HCT116 (cell line): ENCODE measurements around the gene FAM98C. TPM values are rescaled to one million over a fixed set of nuclear protein-coding genes. Genes with fewer than 3 reads are reported as not detected.

Experiments used
- ATAC-seq: fragments of 200-7000 bp; cut with Tn5 transposase; 2 replicates; pipeline ENCODE4 v1.9.1; 2020; ENCODE audit warnings: mild to moderate bottlenecking, moderate library complexity
- BruUV-seq: library from RNA; stranded (reverse); fragments of 400-500 nt; replicated peaks from 2 replicates; lab custom pipeline; 2021; lab: Mats Ljungman, UMichigan
- CTCF ChIA-PET: fragments of 300-600 bp; sonication (Branson Sonifier 250); formaldehyde crosslinking; loops from one replicate; lab custom pipeline; 2021; ENCODE audit warnings: antibody characterized with exemption; lab: Charles Lee
- POLR2A ChIA-PET: fragments of 300-600, 350-600 bp; sonication (Branson Sonifier 250); formaldehyde crosslinking; loops from one replicate; lab custom pipeline; 2021; ENCODE audit warnings: antibody characterized with exemption; lab: Charles Lee
- RAD21 ChIA-PET, 2 experiments: fragments of 300-600 bp; sonication (Branson Sonifier 250); formaldehyde crosslinking; loops; one replicate each; lab custom pipeline; 2023; ENCODE audit warnings: low total read pairs in 2 of 2; ENCODE audit not compliant: uncharacterized antibody in 2 of 2, unreplicated experiment in 2 of 2, low non-redundant PET in 1 of 2; lab: Charles Lee
- DNase-seq: peaks from one replicate; pipeline ENCODE4 v3.0.0-alpha.2; 2010; ENCODE audit warnings: low read depth, low spot score
- H2AFZ ChIP-seq: fragments of 200-600 bp; shearing (Covaris generic), sonication (generic); 2 replicates; pipeline ENCODE4 v1.6.1; 2017; ENCODE audit warnings: low read depth, mixed run types, mixed read lengths, antibody characterized with exemption, low read length; ENCODE audit not compliant: poor library complexity, severe bottlenecking
- H3K27ac ChIP-seq: 2 replicates; pipeline ENCODE4 v1.5.1; 2012; ENCODE audit warnings: low read depth, low read length
- H3K27me3 ChIP-seq: fragments of 200-600 bp; sonication (generic); 2 replicates; pipeline ENCODE4 v1.6.1; 2016; ENCODE audit warnings: mixed run types, low read length, mixed read lengths; ENCODE audit not compliant: insufficient read depth
- H3K36me3 ChIP-seq, 2 experiments: fragments of 200-500 bp in 1 of 2; fragments of 200-600 bp in 1 of 2; sonication (Bioruptor generic) in 1 of 2; sonication (generic) in 1 of 2; 2 replicates each; pipeline versions ENCODE4 v1.5.1 to v1.6.1; 2014 to 2016; ENCODE audit warnings: low read length in 2 of 2, inconsistent platforms in 1 of 2, mixed read lengths in 1 of 2, mixed run types in 1 of 2; ENCODE audit not compliant: insufficient read depth in 2 of 2, control insufficient read depth in 1 of 2
- H3K4me1 ChIP-seq, 2 experiments: fragments of 200-600 bp in 1 of 2; sonication (generic) in 1 of 2; 2 replicates each; pipeline versions ENCODE4 v1.5.1 to v1.6.1; 2012 to 2017; ENCODE audit warnings: low read length in 2 of 2, inconsistent platforms in 1 of 2, mild to moderate bottlenecking in 1 of 2, mixed read lengths in 1 of 2, mixed run types in 1 of 2, moderate library complexity in 1 of 2; ENCODE audit not compliant: insufficient read depth in 2 of 2, control insufficient read depth in 1 of 2
- H3K4me2 ChIP-seq: fragments of 200-600 bp; sonication (generic); 2 replicates; pipeline ENCODE4 v1.6.1; 2017; ENCODE audit warnings: mixed run types, low read length, mixed read lengths
- H3K4me3 ChIP-seq, 2 experiments: fragments of 200-600 bp in 1 of 2; sonication (generic) in 1 of 2; replicated peaks in 1 of 2; 2 replicates each; pipeline ENCODE4 v1.5.1; 2011 to 2016; ENCODE audit warnings: low read length in 2 of 2, control low read depth in 1 of 2, low read depth in 1 of 2, mild to moderate bottlenecking in 1 of 2, mixed read lengths in 1 of 2, mixed run types in 1 of 2
- H3K79me2 ChIP-seq: fragments of 200-600 bp; sonication (generic); 2 replicates; pipeline ENCODE4 v1.6.1; 2017; ENCODE audit warnings: mild to moderate bottlenecking, mixed run types, low read length, moderate library complexity, mixed read lengths; ENCODE audit not compliant: insufficient read depth
- H3K9ac ChIP-seq: fragments of 200-600 bp; sonication (generic); 2 replicates; pipeline ENCODE4 v1.6.1; 2016; ENCODE audit warnings: low read length, mixed read lengths
- H3K9me2 ChIP-seq: fragments of 200-600 bp; sonication (generic), shearing (Covaris generic); 2 replicates; pipeline ENCODE4 v1.6.1; 2017; ENCODE audit warnings: mixed run types, mild to moderate bottlenecking, moderate library complexity; ENCODE audit not compliant: insufficient read depth
- H3K9me3 ChIP-seq, 2 experiments: fragments of 200-500 bp in 1 of 2; fragments of 200-600 bp in 1 of 2; sonication (Bioruptor generic) in 1 of 2; sonication (generic) in 1 of 2; 2 replicates each; pipeline ENCODE4 v1.6.1; 2014 to 2017; ENCODE audit warnings: low read length in 2 of 2, mixed read lengths in 2 of 2, inconsistent platforms in 1 of 2, low read depth in 1 of 2, mild to moderate bottlenecking in 1 of 2, mixed run types in 1 of 2, moderate library complexity in 1 of 2; ENCODE audit not compliant: control insufficient read depth in 1 of 2, insufficient read depth in 1 of 2
- H4K20me1 ChIP-seq: fragments of 200-600 bp; sonication (generic), shearing (Covaris generic); 2 replicates; pipeline ENCODE4 v1.6.1; 2017; ENCODE audit warnings: mixed run types, mild to moderate bottlenecking, moderate library complexity; ENCODE audit not compliant: insufficient read depth
- CBX3 ChIP-seq: IDR thresholded peaks from 2 replicates; pipeline ENCODE4 v1.6.1; 2012; ENCODE audit warnings: low read depth
- CEBPB ChIP-seq: IDR thresholded peaks from 2 replicates; pipeline ENCODE4 v1.6.1; 2012; ENCODE audit warnings: low read depth
- CTCF ChIP-seq, 3 experiments: fragments of 200-600 bp in 1 of 3; sonication (generic) in 1 of 3; IDR thresholded peaks in 2 of 3; conservative IDR thresholded peaks in 1 of 3; 2 replicates each; pipeline ENCODE4 v1.5.1; 2012 to 2017; ENCODE audit warnings: low read depth in 2 of 3, low read length in 2 of 3, antibody characterized with exemption in 1 of 3, borderline replicate concordance in 1 of 3, control low read depth in 1 of 3, mild to moderate bottlenecking in 1 of 3, mixed read lengths in 1 of 3, mixed run types in 1 of 3, moderate library complexity in 1 of 3; ENCODE audit not compliant: insufficient read depth in 1 of 3
- EZH2 ChIP-seq: fragments of 200-600 bp; sonication (generic); IDR thresholded peaks from 2 replicates; pipeline ENCODE4 v1.6.1; 2017; ENCODE audit warnings: antibody characterized with exemption, mixed run types
- EZH2phosphoT487 ChIP-seq: fragments of 200-600 bp; IDR thresholded peaks from 2 replicates; pipeline ENCODE4 v1.6.1; 2018; ENCODE audit warnings: antibody characterized with exemption, borderline replicate concordance
- FOSL1 ChIP-seq: IDR thresholded peaks from 2 replicates; pipeline ENCODE4 v1.6.1; 2012; ENCODE audit warnings: low read depth
- JUND ChIP-seq: IDR thresholded peaks from 2 replicates; pipeline ENCODE4 v1.6.1; 2012
- POLR2A ChIP-seq: IDR thresholded peaks from 2 replicates; pipeline ENCODE4 v1.7.0; 2011; ENCODE audit warnings: borderline replicate concordance; ENCODE audit not compliant: insufficient read depth, insufficient read length; ENCODE audit errors: extremely low read depth
- POLR2AphosphoS5 ChIP-seq: IDR thresholded peaks from 2 replicates; pipeline ENCODE4 v1.6.1; 2011; ENCODE audit warnings: mild to moderate bottlenecking, low read depth, low read length, moderate library complexity
- SIN3A ChIP-seq: IDR thresholded peaks from 2 replicates; pipeline ENCODE4 v1.6.1; 2012; ENCODE audit warnings: low read depth
- SRF ChIP-seq: IDR thresholded peaks from 2 replicates; pipeline ENCODE4 v1.6.1; 2012; ENCODE audit warnings: low read depth
- TCF7L2 ChIP-seq: IDR thresholded peaks from 2 replicates; pipeline ENCODE4 v1.7.0; 2011; ENCODE audit warnings: borderline replicate concordance, inconsistent platforms; ENCODE audit not compliant: insufficient read depth, insufficient read length; ENCODE audit errors: extremely low read depth
- YY1 ChIP-seq: IDR thresholded peaks from 2 replicates; pipeline ENCODE4 v1.6.1; 2011; ENCODE audit warnings: low read length, low read depth, moderate library complexity, mild to moderate bottlenecking; ENCODE audit not compliant: insufficient replicate concordance; ENCODE audit errors: extremely low read depth
- ZBTB33 ChIP-seq: IDR thresholded peaks from 2 replicates; pipeline ENCODE4 v1.6.1; 2011; ENCODE audit warnings: mild to moderate bottlenecking, low read length, moderate library complexity; ENCODE audit not compliant: insufficient replicate concordance; ENCODE audit errors: extremely low read depth
- ZFX ChIP-seq: fragments of 450-650 bp; IDR thresholded peaks from 2 replicates; pipeline ENCODE4 v1.6.1; 2017
- intact Hi-C: fragments of 100-400 bp; cut with micrococcal nuclease; formaldehyde crosslinking; loops from 2 replicates; pipeline ENCODE4 v1.10.0; 2022
- total RNA-seq: library from RNA; stranded (reverse); gene quantifications from one replicate; pipeline ENCODE4 v1.2.1, GENCODE V29; 2021; ENCODE audit not compliant: unreplicated experiment

Gene FAM98C
- total RNA-seq, 1 experiment from 2014 or later, result 33.8 TPM

GRCh38 chr19:38377052-38377451 lies 25.8 kb upstream of the FAM98C start:
- RAD21 ChIA-PET, result no interaction called here
- Histone ChIP-seq H3K4me2 (no peak overlapping the region), H3K27me3 (no peaks in the 10 kb centered on the region), H3K9me3 (no peaks in the 10 kb centered on the region), H3K79me2 (peaks cover 56% of the 10 kb centered on the region), H3K27ac (peak overlapping the region; percentile 10; the same call in 1 of the 2 replicates), H4K20me1 (no peaks in the 10 kb centered on the region), H3K4me3 (no peak overlapping the region), H2AFZ (no peak overlapping the region), H3K9ac (no peak overlapping the region), H3K36me3 (peaks cover 35 to 36% of the 10 kb centered on the region in 2 experiments), H3K4me1 (peaks cover 11 to 23% of the 10 kb centered on the region in 2 experiments), H3K9me2 (no peaks in the 10 kb centered on the region)
- ATAC-seq (no peak), DNase-seq (no peak)
- CTCF ChIA-PET, result no interaction called here
- BruUV-seq, result no TSS peak
- intact Hi-C loops, result no loop called here
- POLR2A ChIA-PET, result interaction anchor here (5.6 kb wide), 1 partner anchor 11 kb away, joined by 44 read pairs; the partner anchor contains the start of genes GGN and SPRED3
- TF ChIP-seq JUND (no peak), SIN3A (no peak), CBX3 (no peak), TCF7L2 (no peak), ZFX (no peak), SRF (no peak), POLR2AphosphoS5 (no peak), EZH2phosphoT487 (no peak), YY1 (no peak), FOSL1 (no peak), CEBPB (no peak), CTCF (IDR thresholded peaks at IDR 0.05 in 2 of 3, conservative IDR thresholded peaks at IDR 0.05 in 1 of 3; ENCODE audit: borderline replicate concordance in 1 of 3, insufficient read depth in 1 of 3, low read depth in 2 of 3, low read length in 2 of 3) (no peak), EZH2 (no peak), POLR2A (no peak), ZBTB33 (no peak)
- TF ChIP-seq, all 23 proteins: peak for 0
